CMK (cell line): ENCODE data around the gene DRG2.

Source experiments
- DNase-seq: peaks from one replicate; pipeline ENCODE4 v3.0.0-alpha.2; 2010; ENCODE audit warnings: low read depth

The DRG2 gene

DNA sequence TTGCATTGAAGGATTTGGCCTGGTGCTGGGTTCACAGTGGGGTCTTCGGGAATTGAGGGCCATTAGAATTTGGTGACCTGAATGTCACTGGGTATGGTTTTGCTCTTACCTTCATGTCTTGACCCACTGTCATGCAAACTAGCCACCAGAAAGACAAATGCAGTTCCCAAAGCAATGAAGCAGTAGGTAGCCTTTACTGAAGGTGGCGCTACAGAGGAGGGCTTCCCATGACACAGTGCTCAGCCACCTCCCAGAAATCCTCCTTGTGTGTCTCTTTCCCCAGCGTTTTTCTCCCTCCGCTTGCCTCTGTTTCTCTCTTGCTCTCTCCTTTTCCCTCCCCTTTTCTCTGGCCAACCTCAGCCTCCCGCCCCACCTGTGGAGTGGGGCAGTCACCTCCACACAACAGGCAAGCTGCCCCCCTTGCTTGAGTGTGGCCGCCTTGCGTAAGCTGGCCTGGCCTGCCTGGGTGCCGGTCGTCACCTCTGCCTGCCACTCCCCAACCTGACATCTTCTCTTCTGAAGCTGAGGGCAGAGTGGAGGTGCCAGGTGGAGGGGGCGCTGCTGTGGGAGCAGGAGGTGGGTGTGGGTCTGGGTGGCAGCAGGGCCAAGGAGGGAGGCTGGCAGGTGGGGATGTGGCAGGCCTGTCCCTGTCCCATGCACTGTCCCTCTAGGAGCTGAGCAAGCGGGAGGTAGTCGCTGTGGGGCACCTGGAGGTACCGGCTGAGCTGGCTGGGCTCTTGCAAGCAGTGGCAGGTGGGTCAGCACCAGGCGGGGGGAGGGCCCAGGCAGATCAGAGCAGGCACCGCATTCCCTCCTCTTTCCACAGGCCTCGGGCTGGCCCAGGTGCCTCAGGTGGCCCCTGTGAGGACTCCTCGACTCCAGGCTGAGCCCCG is 55.5 kb downstream of the DRG2 start:
- no peak for DNase-seq

DNA sequence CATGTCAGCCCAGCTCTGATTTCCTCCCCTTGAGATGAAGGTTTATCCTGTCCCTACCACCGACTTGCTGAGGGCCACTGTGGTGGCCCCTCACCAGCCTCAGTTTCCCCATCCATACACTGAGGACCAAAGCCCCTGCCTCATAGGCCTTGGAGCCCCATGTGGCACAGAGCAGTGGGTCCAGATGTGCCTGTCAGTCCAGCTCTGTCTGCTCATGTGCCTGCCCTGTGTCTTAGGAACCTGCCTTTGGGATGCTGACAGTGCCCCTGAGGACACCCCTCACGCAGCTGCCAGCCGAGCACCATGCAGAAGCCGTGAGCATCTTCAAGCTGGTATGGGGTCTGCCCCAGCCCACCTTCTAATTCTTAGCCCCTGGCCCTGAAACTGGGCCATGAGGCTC is 56.5 kb downstream of the DRG2 start:
- DNase-seq, result no peak

DNA sequence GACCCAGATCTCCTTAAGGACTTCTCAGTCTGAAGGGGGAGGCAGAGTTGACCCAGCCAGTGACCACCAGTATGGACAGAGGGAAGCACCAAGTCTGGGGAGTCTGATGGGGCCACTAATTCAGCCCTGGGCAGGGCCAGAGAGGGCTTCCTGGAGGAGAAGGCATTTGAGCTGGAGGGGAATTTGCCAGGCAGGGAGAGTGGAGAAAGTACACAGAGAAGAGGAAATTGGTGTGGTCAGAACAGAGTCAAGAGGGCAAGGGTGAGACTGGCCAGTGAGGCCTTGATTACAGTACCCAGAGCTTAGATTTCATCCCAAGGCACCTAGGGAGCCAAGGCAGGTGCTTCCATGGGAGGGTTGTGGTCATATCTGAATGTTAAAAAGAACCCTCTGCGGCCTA is 57.1 kb downstream of the DRG2 start:
- DNase-seq, result no peak

DNA sequence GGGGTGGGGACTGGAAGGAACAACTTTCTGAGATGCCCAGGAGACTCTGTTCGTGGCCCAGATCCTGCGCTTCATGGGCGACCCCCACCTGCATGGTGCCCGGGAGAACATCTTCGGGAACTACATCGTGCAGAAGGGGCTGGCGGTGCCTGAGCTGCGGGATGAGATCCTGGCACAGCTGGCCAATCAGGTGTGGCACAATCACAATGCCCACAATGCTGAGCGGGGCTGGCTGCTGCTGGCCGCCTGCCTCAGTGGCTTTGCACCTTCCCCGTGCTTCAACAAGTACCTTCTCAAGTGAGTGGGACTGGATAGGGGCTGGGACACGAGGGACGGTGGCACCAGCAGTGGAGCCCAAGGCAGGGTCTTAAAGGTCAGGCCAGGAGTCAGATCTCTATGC is 58.1 kb downstream of the DRG2 start:
- DNase-seq, result no peak

DNA sequence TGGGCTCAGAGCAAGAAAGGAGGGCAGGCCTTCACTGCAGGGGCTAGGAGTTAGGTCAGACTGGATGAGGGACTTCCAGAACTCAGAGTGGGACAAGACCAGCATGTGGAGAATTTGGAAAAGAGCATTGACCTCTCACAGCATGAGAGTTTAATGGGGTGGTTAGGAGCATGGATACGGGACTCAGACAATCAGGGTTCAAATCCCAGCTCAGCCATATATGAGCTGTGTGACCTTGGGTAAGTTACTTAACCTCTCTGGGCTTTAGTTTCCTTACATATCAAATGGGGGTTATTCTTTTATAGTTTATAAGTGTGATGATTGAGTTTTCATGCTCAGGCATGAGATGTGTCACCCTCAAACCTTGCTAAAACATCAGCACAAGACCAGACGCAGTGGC is 58.5 kb downstream of the DRG2 start:
- DNase-seq, result no peak

DNA sequence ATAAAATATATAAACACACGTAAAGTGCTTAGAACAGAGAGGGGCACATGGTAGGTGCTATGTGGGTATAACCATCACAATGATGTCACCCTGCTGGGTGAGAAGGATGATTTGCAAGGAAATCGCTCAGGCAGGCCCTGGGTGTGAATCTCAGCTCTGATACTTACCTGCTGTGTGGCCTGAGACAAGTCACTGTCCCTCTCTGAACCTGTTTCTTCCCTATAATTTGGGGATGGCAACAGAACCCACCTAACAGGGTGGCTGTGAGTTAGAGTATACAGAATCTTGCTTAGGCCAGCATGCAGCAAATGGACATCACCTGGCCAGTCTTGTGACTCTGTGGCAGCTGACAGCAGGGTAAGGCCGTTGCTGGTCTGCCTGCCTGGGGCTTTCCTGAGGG is 59.2 kb downstream of the DRG2 start:
- no peak for DNase-seq

DNA sequence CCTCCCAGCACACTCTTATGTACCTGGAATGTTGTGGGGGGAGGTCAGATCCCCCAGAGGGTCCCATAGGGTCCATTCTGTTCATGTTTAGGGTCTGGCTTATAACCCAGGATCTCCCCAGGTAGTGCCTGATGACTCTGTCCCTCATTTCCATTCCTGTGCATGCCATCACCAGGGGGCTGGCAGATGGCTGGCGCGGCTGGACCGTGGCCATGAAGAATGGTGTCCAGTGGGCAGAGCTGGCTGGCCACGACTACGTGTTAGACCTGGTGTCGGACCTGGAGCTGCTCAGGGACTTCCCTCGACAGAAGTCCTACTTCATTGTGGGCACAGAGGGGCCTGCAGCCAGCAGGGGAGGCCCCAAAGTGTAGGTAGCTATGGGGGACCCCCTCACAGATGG is 60.8 kb downstream of the DRG2 start:
- DNase-seq, result no peak

DNA sequence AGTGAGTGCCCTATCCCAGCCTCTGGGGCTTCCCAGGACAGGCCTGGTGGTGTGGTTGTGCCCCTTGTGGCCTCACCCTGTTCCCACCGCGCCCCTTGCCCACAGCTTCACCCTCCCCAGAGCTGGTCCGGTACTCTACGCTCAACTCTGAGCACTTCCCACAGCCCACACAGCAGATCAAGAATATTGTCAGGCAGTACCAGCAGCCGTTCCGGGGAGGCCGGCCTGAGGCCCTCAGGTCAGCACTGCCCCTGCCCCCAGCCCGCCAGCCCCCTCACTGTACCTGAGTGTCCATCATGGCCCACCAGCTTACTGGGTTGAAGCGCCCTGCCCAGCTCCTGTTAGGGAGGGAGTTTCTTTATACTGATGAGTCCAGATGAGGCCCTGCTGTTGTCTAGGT is 63.5 kb downstream of the DRG2 start:
- no peak for DNase-seq

DNA sequence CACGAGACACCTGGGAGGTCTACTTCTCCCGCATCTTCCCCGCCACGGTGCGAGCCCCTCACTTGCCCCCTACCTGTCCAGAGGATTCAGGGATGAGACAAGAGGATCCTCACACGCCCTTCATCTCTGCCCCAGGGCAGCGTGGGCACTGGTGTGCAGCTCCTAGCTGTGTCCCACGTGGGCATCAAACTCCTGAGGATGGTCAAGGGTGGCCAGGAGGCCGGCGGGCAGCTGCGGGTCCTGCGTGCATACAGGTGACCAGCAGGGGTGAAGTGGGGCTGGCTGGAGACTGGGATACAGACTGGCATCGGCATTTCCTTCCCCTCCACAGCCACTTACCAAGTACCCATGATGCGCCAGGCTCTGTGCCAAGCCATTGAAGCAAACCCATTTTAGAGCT is 67.4 kb downstream of the DRG2 start:
- DNase-seq, result no peak

DNA sequence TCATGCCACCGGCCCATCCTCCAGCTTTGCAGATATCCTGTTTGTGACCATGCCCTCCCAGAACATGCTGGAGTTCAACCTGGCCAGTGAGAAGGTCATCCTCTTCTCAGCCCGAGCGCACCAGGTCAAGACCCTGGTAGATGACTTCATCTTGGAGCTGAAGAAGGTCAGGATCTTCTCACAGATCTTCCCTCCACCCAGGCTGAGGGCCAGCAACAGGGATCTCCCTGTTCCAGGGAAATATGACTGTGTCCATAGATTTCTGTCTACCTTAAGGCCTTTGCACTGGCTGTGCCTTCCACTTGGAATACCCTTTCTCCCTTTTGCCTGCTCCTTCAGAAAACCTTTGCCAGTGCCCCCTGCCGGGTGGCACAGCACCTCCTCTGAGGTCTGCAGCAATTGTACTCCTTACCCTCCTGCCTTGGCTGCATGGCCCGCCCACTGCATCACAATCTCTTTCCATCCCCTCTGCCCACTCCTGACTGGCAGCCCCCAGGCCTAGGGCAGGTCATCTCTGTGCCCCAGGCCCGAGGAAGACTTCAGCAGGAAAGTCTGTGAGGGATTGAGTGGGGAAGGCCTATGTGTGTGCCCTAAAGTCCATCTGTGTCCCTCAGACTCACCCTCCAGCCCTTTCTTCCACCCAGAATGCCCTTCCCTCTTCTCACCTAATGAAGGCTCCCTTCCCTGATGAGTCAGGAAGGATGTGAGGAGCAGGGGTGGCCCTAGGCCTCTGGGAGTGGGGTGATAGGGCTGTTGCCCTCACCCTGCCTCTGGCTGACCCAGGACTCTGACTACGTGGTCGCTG is 68.6 kb downstream of the DRG2 start:
- no peak for DNase-seq

DNA sequence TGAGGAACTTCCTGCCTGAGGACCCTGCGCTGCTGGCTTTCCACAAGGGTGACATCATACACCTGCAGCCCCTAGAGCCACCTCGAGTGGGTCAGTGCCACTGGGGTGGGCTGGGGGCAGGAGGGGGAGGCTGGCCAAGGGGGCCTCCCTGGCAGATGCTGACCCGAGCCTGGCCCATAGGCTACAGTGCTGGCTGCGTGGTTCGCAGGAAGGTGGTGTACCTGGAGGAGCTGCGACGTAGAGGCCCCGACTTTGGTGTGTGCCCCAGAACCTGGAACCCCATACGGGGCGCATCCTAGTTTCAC is 69.2 kb downstream of the DRG2 start:
- DNase-seq, result no peak
